SK-N-SH treated with all-trans-retinoic acid at 6 μM for 48 hours (cell line): ENCODE measurements around the gene LGALS7.

Experiments
- ATAC-seq: fragments of 200-7000 bp; cut with Tn5 transposase; 3 replicates; pipeline ENCODE4 v1.9.1; 2020; ENCODE audit warnings: mild to moderate bottlenecking, moderate library complexity
- ARNTL ChIP-seq: fragments of 450-650 bp; formaldehyde crosslinking; IDR thresholded peaks from 2 replicates; pipeline ENCODE4 v1.5.0; 2020; ENCODE audit warnings: low read depth, mild to moderate bottlenecking, moderate library complexity, borderline replicate concordance
- BACH2 ChIP-seq: fragments of 250-450 bp; sonication (Bioruptor Pico); IDR thresholded peaks from 2 replicates; pipeline ENCODE4 v1.9.0; 2021; ENCODE audit warnings: mild to moderate bottlenecking, borderline replicate concordance
- CREB5 ChIP-seq: fragments of 250-450 bp; sonication (Bioruptor Pico); IDR thresholded peaks from 2 replicates; pipeline ENCODE4 v1.5.1; 2020; ENCODE audit warnings: low read depth, mild to moderate bottlenecking, moderate library complexity
- CSDC2 ChIP-seq: fragments of 250-450 bp; sonication (Bioruptor Pico); IDR thresholded peaks from 2 replicates; pipeline ENCODE4 v1.5.0; 2020; ENCODE audit warnings: mild to moderate bottlenecking, moderate library complexity
- CSRNP3 ChIP-seq: fragments of 250-450 bp; sonication (Bioruptor Pico); IDR thresholded peaks from 2 replicates; pipeline ENCODE4 v1.5.1; 2021; ENCODE audit warnings: mild to moderate bottlenecking, moderate library complexity
- ESRRG ChIP-seq: fragments of 250-450 bp; sonication (Bioruptor Pico); IDR thresholded peaks from 2 replicates; pipeline ENCODE4 v1.6.1; 2021; ENCODE audit warnings: mild to moderate bottlenecking
- GLIS3 ChIP-seq: fragments of 250-450 bp; sonication (Bioruptor Pico); IDR thresholded peaks from 2 replicates; pipeline ENCODE4 v1.5.0; 2020; ENCODE audit warnings: mild to moderate bottlenecking, moderate library complexity
- ISL1 ChIP-seq: fragments of 250-450 bp; sonication (Bioruptor Pico); IDR thresholded peaks from 2 replicates; pipeline ENCODE4 v2.1.2; 2022; ENCODE audit warnings: mild to moderate bottlenecking, moderate library complexity
- OSR1 ChIP-seq: fragments of 250-450 bp; sonication (Bioruptor Pico); IDR thresholded peaks from 2 replicates; pipeline ENCODE4 v1.8.0; 2022; ENCODE audit warnings: moderate library complexity, mild to moderate bottlenecking, inconsistent platforms
- PATZ1 ChIP-seq: fragments of 250-450 bp; sonication (Bioruptor Pico); IDR thresholded peaks from 2 replicates; pipeline ENCODE4 v1.8.0; 2020; ENCODE audit warnings: mild to moderate bottlenecking, moderate library complexity, borderline replicate concordance
- POU6F1 ChIP-seq: fragments of 250-450 bp; sonication (Bioruptor Pico); IDR thresholded peaks from 2 replicates; pipeline ENCODE4 v1.8.0; 2021; ENCODE audit warnings: low read depth, mild to moderate bottlenecking, moderate library complexity, borderline replicate concordance
- PPARA ChIP-seq: fragments of 250-450 bp; sonication (Bioruptor Pico); IDR thresholded peaks from 2 replicates; pipeline ENCODE4 v1.5.0; 2020; ENCODE audit warnings: mild to moderate bottlenecking, borderline replicate concordance
- RARB ChIP-seq: fragments of 250-450 bp; sonication (Bioruptor Pico); IDR thresholded peaks from 2 replicates; pipeline ENCODE4 v1.8.0; 2021; ENCODE audit warnings: mild to moderate bottlenecking, moderate library complexity
- SNAI2 ChIP-seq: fragments of 250-450 bp; sonication (Bioruptor Pico); IDR thresholded peaks from 2 replicates; pipeline ENCODE4 v1.5.0; 2020; ENCODE audit warnings: mild to moderate bottlenecking, moderate library complexity
- TCF4 ChIP-seq: fragments of 250-450 bp; sonication (Bioruptor Pico); IDR thresholded peaks from 2 replicates; pipeline ENCODE4 v1.8.0; 2021; ENCODE audit warnings: mild to moderate bottlenecking, moderate library complexity, borderline replicate concordance
- TOX ChIP-seq: fragments of 250-450 bp; sonication (Bioruptor Pico); IDR thresholded peaks from 2 replicates; pipeline ENCODE4 v1.8.0; 2021; ENCODE audit warnings: mild to moderate bottlenecking, moderate library complexity, borderline replicate concordance
- ZC3H10 ChIP-seq: fragments of 250-450 bp; sonication (Bioruptor Pico); IDR thresholded peaks from 2 replicates; pipeline ENCODE4 v1.5.1; 2021; ENCODE audit warnings: mild to moderate bottlenecking, moderate library complexity
- ZFP3 ChIP-seq: fragments of 250-450 bp; sonication (Bioruptor Pico); IDR thresholded peaks from 2 replicates; pipeline ENCODE4 v1.5.0; 2020; ENCODE audit warnings: mild to moderate bottlenecking, moderate library complexity
- ZFP30 ChIP-seq: fragments of 450-650 bp; formaldehyde crosslinking; IDR thresholded peaks from 2 replicates; pipeline ENCODE4 v1.5.0; 2022; ENCODE audit warnings: mild to moderate bottlenecking, moderate library complexity
- ZNF565 ChIP-seq: fragments of 450-650 bp; formaldehyde crosslinking; conservative IDR thresholded peaks from 2 replicates; pipeline ENCODE4 v1.5.0; 2020; ENCODE audit warnings: low read depth, mild to moderate bottlenecking, moderate library complexity
- ZNF70 ChIP-seq: fragments of 450-650 bp; formaldehyde crosslinking; IDR thresholded peaks from 2 replicates; pipeline ENCODE4 v1.5.0; 2020; ENCODE audit warnings: mild to moderate bottlenecking, moderate library complexity
- ZNF8 ChIP-seq: fragments of 450-650 bp; formaldehyde crosslinking; IDR thresholded peaks from 2 replicates; pipeline ENCODE4 v1.5.0; 2020; ENCODE audit warnings: mild to moderate bottlenecking, moderate library complexity

The LGALS7 gene

GRCh38 chr19:38801359-38802095 is 28.2 kb upstream of the LGALS7 start:
- ATAC-seq: no peak
- no peak for TF ChIP-seq TCF4 (CRISPR knock-in tag)
- TF ChIP-seq ZNF565 (CRISPR knock-in tag): no peak
- no peak for TF ChIP-seq OSR1 (CRISPR knock-in tag)
- TF ChIP-seq ZFP3 (CRISPR knock-in tag): no peak
- no peak for TF ChIP-seq GLIS3
- TF ChIP-seq ESRRG (CRISPR knock-in tag): no peak
- no peak for TF ChIP-seq CSDC2
- TF ChIP-seq ZFP30 (CRISPR knock-in tag): no peak
- TF ChIP-seq PATZ1 (CRISPR knock-in tag): no peak
- TF ChIP-seq CSRNP3 (CRISPR knock-in tag): no peak
- no peak for TF ChIP-seq BACH2
- TF ChIP-seq ISL1 (CRISPR knock-in tag): no peak
- no peak for TF ChIP-seq RARB (CRISPR knock-in tag)
- no peak for TF ChIP-seq POU6F1 (CRISPR knock-in tag)
- TF ChIP-seq CREB5 (CRISPR knock-in tag): no peak
- no peak for TF ChIP-seq SNAI2
- TF ChIP-seq ZNF8 (CRISPR knock-in tag): no peak

- ATAC-seq: no peak
- TF ChIP-seq ARNTL (CRISPR knock-in tag): no peak
- TF ChIP-seq BACH2: no peak
- no peak for TF ChIP-seq TCF4 (CRISPR knock-in tag)
- TF ChIP-seq RARB (CRISPR knock-in tag): no peak
- TF ChIP-seq POU6F1 (CRISPR knock-in tag): no peak
- TF ChIP-seq ZNF70: no peak
- no peak for TF ChIP-seq ZNF8 (CRISPR knock-in tag)
- TF ChIP-seq PPARA (CRISPR knock-in tag): no peak
- no peak for TF ChIP-seq CSRNP3 (CRISPR knock-in tag)
- no peak for TF ChIP-seq SNAI2
- TF ChIP-seq ZFP30 (CRISPR knock-in tag): no peak
- no peak for TF ChIP-seq ZFP3 (CRISPR knock-in tag)
- no peak for TF ChIP-seq OSR1 (CRISPR knock-in tag)
- no peak for TF ChIP-seq ISL1 (CRISPR knock-in tag)
- TF ChIP-seq TOX: no peak
- TF ChIP-seq ZC3H10 (CRISPR knock-in tag): no peak
Observed at GRCh38 chr19:38800577-38801347, 27.4 kb upstream of the LGALS7 start.
